WTC11 (cell line): ENCODE data around the gene SH3BP5.

Source experiments
- CBFB ChIP-seq: sonication (generic); formaldehyde crosslinking; IDR thresholded peaks from 2 replicates; pipeline ENCODE4 v1.8.1; 2022; ENCODE audit warnings: mild to moderate bottlenecking, low read depth, missing genetic modification reagents
- FOXK1 ChIP-seq: sonication (generic); formaldehyde crosslinking; IDR thresholded peaks from 2 replicates; pipeline ENCODE4 v1.8.0; 2022; ENCODE audit warnings: mild to moderate bottlenecking, moderate library complexity, missing genetic modification reagents
- SP1 ChIP-seq: sonication (generic); formaldehyde crosslinking; conservative IDR thresholded peaks from 2 replicates; pipeline ENCODE4 v1.8.1; 2022; ENCODE audit warnings: missing genetic modification reagents
- TEAD1 ChIP-seq: sonication (generic); formaldehyde crosslinking; IDR thresholded peaks from 2 replicates; pipeline ENCODE4 v1.8.0; 2022; ENCODE audit warnings: mild to moderate bottlenecking, missing genetic modification reagents
- TEAD4 ChIP-seq: sonication (generic); formaldehyde crosslinking; IDR thresholded peaks from 2 replicates; pipeline ENCODE4 v1.8.0; 2022; ENCODE audit warnings: mild to moderate bottlenecking, missing genetic modification reagents
- ZNF263 ChIP-seq: sonication (generic); formaldehyde crosslinking; IDR thresholded peaks from 2 replicates; pipeline ENCODE4 v1.8.1; 2022; ENCODE audit warnings: low read depth, mild to moderate bottlenecking, moderate library complexity, missing genetic modification reagents
- ZNF396 ChIP-seq: fragments of 250-450 bp; sonication (Bioruptor Pico); IDR thresholded peaks from 2 replicates; pipeline ENCODE4 v1.8.0; 2021; ENCODE audit warnings: mild to moderate bottlenecking, moderate library complexity, borderline replicate concordance
- TF ChIP-seq, protein P1 (sequence below): fragments of 200-600 bp; IDR thresholded peaks from 2 replicates; pipeline ENCODE4 v1.8.0; 2022; ENCODE audit warnings: antibody characterized with exemption
- TF ChIP-seq, protein P2 (sequence below): sonication (generic); formaldehyde crosslinking; IDR thresholded peaks from 2 replicates; pipeline ENCODE4 v1.8.1; 2023; ENCODE audit warnings: mild to moderate bottlenecking, missing genetic modification reagents, moderate library complexity
- TF ChIP-seq, protein P3 (sequence below): sonication (generic); formaldehyde crosslinking; IDR thresholded peaks from 2 replicates; pipeline ENCODE4 v1.8.0; 2023; ENCODE audit warnings: mild to moderate bottlenecking, missing genetic modification reagents
- TF ChIP-seq, protein P4 (sequence below): sonication (generic); formaldehyde crosslinking; IDR thresholded peaks from 2 replicates; pipeline ENCODE4 v1.8.1; 2023; ENCODE audit warnings: mild to moderate bottlenecking, missing genetic modification reagents
- TF ChIP-seq, protein P5 (sequence below): sonication (generic); formaldehyde crosslinking; IDR thresholded peaks from 2 replicates; pipeline ENCODE4 v1.8.0; 2022; ENCODE audit warnings: mild to moderate bottlenecking, missing genetic modification reagents

DNA sequence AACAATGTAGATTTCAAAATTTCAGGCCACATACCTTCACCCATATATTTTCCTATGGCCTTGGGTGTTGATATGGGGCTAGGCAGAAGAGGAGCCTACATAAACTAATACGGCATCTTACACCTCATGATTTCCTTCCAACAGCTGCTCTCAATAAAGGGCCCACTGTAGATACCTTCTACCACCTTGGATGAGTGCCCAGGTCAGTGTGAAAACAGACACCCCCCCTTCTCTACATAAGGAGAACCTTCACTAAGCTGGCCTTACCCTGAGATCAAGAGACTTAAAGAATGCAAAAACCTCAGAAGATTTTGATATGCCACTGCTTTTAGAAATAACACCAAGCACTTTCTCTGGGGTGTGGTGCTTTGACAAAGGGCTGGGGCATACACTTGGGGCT is 42.7 kb downstream of the SH3BP5 start:
- TF ChIP-seq, protein P1, sequence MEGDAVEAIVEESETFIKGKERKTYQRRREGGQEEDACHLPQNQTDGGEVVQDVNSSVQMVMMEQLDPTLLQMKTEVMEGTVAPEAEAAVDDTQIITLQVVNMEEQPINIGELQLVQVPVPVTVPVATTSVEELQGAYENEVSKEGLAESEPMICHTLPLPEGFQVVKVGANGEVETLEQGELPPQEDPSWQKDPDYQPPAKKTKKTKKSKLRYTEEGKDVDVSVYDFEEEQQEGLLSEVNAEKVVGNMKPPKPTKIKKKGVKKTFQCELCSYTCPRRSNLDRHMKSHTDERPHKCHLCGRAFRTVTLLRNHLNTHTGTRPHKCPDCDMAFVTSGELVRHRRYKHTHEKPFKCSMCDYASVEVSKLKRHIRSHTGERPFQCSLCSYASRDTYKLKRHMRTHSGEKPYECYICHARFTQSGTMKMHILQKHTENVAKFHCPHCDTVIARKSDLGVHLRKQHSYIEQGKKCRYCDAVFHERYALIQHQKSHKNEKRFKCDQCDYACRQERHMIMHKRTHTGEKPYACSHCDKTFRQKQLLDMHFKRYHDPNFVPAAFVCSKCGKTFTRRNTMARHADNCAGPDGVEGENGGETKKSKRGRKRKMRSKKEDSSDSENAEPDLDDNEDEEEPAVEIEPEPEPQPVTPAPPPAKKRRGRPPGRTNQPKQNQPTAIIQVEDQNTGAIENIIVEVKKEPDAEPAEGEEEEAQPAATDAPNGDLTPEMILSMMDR, result no peak
- TF ChIP-seq TEAD1 (CRISPR knock-in tag), result no peak
- no peak for TF ChIP-seq FOXK1 (CRISPR knock-in tag)
- TF ChIP-seq, protein P2, sequence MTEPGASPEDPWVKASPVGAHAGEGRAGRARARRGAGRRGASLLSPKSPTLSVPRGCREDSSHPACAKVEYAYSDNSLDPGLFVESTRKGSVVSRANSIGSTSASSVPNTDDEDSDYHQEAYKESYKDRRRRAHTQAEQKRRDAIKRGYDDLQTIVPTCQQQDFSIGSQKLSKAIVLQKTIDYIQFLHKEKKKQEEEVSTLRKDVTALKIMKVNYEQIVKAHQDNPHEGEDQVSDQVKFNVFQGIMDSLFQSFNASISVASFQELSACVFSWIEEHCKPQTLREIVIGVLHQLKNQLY (CRISPR knock-in tag), result no peak
- TF ChIP-seq, protein P3, sequence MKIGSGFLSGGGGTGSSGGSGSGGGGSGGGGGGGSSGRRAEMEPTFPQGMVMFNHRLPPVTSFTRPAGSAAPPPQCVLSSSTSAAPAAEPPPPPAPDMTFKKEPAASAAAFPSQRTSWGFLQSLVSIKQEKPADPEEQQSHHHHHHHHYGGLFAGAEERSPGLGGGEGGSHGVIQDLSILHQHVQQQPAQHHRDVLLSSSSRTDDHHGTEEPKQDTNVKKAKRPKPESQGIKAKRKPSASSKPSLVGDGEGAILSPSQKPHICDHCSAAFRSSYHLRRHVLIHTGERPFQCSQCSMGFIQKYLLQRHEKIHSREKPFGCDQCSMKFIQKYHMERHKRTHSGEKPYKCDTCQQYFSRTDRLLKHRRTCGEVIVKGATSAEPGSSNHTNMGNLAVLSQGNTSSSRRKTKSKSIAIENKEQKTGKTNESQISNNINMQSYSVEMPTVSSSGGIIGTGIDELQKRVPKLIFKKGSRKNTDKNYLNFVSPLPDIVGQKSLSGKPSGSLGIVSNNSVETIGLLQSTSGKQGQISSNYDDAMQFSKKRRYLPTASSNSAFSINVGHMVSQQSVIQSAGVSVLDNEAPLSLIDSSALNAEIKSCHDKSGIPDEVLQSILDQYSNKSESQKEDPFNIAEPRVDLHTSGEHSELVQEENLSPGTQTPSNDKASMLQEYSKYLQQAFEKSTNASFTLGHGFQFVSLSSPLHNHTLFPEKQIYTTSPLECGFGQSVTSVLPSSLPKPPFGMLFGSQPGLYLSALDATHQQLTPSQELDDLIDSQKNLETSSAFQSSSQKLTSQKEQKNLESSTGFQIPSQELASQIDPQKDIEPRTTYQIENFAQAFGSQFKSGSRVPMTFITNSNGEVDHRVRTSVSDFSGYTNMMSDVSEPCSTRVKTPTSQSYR, result no peak
- no peak for TF ChIP-seq CBFB (CRISPR knock-in tag)
- no peak for TF ChIP-seq ZNF396 (CRISPR knock-in tag)
- no peak for TF ChIP-seq SP1
- no peak for TF ChIP-seq ZNF263 (CRISPR knock-in tag)
- TF ChIP-seq, protein P4, sequence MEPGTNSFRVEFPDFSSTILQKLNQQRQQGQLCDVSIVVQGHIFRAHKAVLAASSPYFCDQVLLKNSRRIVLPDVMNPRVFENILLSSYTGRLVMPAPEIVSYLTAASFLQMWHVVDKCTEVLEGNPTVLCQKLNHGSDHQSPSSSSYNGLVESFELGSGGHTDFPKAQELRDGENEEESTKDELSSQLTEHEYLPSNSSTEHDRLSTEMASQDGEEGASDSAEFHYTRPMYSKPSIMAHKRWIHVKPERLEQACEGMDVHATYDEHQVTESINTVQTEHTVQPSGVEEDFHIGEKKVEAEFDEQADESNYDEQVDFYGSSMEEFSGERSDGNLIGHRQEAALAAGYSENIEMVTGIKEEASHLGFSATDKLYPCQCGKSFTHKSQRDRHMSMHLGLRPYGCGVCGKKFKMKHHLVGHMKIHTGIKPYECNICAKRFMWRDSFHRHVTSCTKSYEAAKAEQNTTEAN (CRISPR knock-in tag), result no peak
- TF ChIP-seq TEAD4 (CRISPR knock-in tag), result no peak
- TF ChIP-seq, protein P5, sequence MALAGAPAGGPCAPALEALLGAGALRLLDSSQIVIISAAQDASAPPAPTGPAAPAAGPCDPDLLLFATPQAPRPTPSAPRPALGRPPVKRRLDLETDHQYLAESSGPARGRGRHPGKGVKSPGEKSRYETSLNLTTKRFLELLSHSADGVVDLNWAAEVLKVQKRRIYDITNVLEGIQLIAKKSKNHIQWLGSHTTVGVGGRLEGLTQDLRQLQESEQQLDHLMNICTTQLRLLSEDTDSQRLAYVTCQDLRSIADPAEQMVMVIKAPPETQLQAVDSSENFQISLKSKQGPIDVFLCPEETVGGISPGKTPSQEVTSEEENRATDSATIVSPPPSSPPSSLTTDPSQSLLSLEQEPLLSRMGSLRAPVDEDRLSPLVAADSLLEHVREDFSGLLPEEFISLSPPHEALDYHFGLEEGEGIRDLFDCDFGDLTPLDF (CRISPR knock-in tag), result no peak
